ENCODE measurements around the gene ARHGAP31.

- no peak for TF ChIP-seq CTCF (IDR thresholded peaks at IDR 0.05; ENCODE audit: low read depth, low read length, missing input control)
- TF ChIP-seq RAD21 (IDR thresholded peaks at IDR 0.05) = no peak
- TF ChIP-seq JUND (IDR thresholded peaks at IDR 0.05) = no peak
- TF ChIP-seq GABPA (IDR thresholded peaks at IDR 0.05 in 1 of 2, conservative IDR thresholded peaks at IDR 0.05 in 1 of 2) = no peak
- no peak for TF ChIP-seq NR2F2 (IDR thresholded peaks at IDR 0.05)
- TF ChIP-seq REST (IDR thresholded peaks at IDR 0.05) = no peak
- TF ChIP-seq YY1 (IDR thresholded peaks at IDR 0.05) = no peak
- TF ChIP-seq FOXA1 (IDR thresholded peaks at IDR 0.05) = no peak
- no peak for TF ChIP-seq HNF4G (IDR thresholded peaks at IDR 0.05)
- no peak for TF ChIP-seq TAF1 (conservative IDR thresholded peaks at IDR 0.05)
These were observed 84.1 kb downstream of the ARHGAP31 start for GRCh38 chr3:119378259-119378803.
